OCI-LY3 (cell line): Measurements from ENCODE around the gene P2RX1.

Experiments used
- EZH2phosphoT487 ChIP-seq: fragments of 200-600 bp; shearing (Covaris generic); IDR thresholded peaks from 2 replicates; pipeline ENCODE4 v1.6.1; 2018; ENCODE audit warnings: antibody characterized with exemption, mixed run types, low read depth
- TF ChIP-seq, protein P1 (sequence below): fragments of 200-600, 300-600 bp; sonication (generic); IDR thresholded peaks from 2 replicates; pipeline ENCODE4 v1.5.1; 2014; ENCODE audit warnings: antibody characterized with exemption, low read length, low read depth

DNA sequence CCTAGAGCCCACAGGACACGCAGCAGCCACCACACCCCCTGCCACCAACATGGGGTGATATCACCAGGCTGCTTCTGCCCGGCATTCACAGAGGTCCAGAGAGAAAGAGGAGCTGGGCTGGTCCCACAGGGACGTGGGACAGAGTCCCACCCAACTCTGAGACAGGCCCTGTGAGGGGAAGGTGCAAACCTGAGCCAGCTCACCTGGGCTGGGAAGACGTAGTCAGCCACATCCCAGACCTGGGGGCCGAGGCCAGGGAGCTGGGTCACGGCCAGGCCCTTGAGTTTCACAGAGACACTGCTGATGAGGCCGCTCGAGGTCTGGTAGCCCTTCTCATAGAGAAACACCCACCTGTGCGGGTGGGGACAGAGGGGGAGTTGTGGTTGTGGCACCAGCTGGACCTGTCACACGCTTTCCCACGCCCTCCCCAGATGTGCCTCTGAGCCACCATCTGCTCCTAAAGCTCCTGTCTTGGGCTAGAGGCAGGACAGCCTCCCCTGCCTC, 11.2 kb downstream of the P2RX1 start:
- TF ChIP-seq, protein P1, sequence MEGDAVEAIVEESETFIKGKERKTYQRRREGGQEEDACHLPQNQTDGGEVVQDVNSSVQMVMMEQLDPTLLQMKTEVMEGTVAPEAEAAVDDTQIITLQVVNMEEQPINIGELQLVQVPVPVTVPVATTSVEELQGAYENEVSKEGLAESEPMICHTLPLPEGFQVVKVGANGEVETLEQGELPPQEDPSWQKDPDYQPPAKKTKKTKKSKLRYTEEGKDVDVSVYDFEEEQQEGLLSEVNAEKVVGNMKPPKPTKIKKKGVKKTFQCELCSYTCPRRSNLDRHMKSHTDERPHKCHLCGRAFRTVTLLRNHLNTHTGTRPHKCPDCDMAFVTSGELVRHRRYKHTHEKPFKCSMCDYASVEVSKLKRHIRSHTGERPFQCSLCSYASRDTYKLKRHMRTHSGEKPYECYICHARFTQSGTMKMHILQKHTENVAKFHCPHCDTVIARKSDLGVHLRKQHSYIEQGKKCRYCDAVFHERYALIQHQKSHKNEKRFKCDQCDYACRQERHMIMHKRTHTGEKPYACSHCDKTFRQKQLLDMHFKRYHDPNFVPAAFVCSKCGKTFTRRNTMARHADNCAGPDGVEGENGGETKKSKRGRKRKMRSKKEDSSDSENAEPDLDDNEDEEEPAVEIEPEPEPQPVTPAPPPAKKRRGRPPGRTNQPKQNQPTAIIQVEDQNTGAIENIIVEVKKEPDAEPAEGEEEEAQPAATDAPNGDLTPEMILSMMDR, result no peak
- TF ChIP-seq EZH2phosphoT487, result no peak
